COR-L47 (cell line): ENCODE data around the gene UFD1.

Experiments
- DNase-seq: peaks from one replicate; lab custom pipeline; 2025; lab: John Stamatoyannopoulos, UW

UFD1 gene

DNA sequence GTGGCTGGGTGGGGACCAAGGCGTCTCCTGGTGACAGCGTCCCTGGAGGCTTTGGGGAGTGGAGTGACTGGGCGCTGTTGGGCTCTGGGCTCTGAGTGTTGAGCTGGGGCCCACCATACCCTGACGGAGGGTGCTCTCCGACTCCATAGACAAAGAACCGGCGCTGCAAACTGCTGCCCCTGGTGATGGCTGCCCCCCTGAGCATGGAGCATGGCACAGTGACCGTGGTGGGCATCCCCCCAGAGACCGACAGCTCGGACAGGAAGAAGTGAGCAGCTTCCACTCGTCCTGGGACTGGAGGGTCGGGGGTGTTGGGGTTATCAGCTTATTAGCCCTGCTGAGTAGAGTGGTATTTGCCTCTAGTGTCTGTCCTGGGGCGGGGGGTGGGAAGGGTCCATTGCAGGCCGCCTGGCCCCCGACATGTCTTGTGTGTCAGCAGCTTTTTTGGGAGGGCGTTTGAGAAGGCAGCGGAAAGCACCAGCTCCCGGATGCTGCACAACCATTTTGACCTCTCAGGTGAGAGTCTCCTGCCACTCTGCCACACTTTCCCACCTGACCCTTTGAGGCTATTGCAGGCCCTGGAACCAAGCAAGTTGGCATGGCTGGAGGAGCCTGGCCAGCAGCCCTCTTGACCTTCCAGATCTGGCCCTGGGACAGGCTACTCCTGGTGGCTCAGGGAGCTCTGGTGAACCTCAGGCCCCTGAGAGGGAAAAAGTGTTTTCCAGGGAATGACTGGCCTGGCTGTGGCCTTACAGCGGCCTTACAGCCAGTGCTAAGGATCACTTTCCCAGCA, 37.6 kb upstream of the UFD1 start:
- DNase-seq, result no peak

DNA sequence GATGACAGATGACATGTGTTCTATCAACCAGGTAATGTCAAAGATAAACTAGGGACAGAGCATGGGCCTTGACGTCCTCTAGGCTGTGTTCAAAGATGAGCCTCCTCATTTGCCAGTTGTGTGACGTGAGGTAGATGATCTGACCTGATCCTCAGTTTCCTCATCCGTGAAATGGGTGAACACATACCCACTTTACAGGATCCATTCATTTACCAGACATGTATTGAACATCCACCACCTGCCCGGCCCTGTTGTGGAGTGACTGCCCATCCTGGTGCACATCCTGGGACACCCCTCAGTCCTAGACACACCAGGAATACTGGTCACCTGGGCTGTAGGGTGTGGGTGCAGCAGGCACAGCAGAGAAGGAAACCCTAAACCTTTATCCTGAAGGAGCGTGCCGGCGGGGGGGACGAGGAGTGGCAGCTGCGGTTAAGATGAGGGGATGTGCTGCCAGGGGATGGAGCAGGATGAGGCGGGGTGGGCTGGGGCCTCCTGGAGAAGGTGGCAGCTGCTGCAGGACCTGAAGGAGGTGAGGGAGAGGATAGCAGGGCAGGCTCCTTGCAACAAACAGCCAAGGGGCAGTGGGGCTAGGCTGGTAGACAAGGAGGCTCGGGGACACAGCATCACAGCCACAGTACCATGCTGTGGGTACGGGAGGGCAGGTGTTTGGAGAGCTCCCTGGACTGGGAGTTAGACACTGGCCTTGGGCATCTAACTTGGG, 36.8 kb upstream of the UFD1 start:
- no peak for DNase-seq

DNA sequence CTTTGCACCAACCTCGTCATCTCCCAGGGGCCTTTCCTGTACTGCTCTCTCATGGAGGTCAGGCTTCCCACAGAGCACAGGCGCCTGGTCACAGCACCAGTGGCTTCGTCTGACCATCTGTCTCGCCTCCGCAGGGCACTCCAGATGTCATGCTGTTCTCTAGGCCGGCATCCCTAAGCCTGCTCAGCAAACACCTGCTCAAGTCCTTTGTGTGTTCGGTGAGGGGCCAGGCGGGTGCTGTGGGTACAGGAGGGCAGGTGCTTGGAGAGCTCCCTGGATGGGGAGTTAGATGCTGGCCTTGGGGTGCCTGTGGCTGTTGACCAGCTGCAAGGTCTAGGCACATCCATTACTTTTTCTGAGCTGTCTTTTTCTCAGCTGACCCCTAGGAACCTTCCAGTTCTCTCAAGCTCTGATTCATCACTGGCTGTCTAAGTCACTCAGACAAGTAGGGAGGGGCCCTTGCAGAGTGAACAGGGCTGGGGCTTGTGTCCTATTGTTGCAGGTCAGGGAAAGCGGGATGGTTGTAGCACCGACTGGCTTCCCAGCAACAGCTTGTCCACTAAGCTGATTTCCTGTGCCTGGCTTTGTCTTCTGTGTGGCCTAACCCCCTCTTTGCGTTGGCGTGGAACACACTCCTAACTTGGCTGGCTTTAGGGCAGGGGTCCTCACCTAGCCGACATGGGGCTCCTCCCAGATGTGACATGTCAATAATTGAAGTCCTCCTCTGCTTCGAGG, 36.0 kb upstream of the UFD1 start:
- DNase-seq, result peak; percentile 88

DNA sequence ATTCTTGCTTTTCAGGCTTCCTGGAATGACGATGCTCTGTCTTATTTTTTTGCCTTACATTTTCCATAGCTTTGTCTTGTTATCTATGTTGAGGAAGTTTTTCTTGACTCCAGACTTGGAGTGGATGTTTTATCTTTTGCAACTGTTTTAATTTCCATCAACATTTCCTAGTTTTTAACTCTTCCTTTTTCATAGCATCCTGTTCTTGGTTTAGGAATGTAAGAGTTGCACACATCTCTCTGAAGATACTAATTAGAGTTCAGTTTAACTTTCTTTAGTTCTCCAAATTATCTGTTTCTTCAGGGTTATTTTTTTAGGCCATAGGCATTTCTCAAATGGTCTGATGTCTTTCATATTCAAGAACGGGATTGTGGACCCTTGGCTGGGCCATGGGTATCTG, 34.8 kb upstream of the UFD1 start:
- DNase-seq, result no peak

DNA sequence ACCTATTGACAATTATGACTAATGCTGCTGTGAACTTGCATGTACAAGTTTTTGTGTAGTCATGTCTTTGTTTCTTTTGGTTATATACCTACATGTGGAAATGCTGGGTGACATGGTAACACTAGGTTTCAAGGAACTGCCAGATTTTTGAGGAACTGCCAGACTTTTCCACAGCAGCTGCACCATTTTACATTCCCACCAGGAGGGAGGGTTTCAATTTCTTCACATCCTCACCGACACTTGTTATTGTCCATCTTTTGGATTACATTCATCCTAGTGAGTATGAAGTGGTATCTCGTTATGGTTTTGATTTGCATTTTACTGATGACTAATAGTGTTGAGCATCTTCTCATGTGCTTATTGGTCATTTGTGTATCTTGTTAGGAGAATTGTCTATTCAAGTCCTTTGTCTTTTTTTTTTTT, 31.9 kb upstream of the UFD1 start:
- DNase-seq, result no peak

- no peak for DNase-seq
Measured at GRCh38 chr22:19509923-19510322, 30.9 kb upstream of the UFD1 start.

GRCh38 chr22:19509191-19509590, 30.2 kb upstream of the UFD1 start:
- DNase-seq, result no peak

- DNase-seq, result no peak
Measured at GRCh38 chr22:19508024-19508776, 29.2 kb upstream of the UFD1 start.

DNA sequence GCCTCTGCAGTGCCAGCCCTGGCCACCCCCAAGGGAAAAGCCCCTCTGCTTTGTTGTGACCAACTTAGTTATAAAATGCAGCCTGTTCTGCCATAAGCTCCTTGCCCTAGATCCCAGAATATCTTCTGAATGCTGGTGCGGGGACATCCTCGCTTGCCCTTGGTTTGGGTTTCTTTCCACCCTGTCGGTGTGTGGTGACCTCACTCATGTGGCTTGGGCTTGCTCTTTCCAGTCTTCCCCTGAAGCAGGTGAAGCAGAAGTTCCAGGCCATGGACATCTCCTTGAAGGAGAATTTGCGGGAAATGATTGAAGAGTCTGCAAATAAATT, 28.5 kb upstream of the UFD1 start:
- no peak for DNase-seq

- DNase-seq, result no peak
Measured at GRCh38 chr22:19506212-19506611, 27.2 kb upstream of the UFD1 start.

DNA sequence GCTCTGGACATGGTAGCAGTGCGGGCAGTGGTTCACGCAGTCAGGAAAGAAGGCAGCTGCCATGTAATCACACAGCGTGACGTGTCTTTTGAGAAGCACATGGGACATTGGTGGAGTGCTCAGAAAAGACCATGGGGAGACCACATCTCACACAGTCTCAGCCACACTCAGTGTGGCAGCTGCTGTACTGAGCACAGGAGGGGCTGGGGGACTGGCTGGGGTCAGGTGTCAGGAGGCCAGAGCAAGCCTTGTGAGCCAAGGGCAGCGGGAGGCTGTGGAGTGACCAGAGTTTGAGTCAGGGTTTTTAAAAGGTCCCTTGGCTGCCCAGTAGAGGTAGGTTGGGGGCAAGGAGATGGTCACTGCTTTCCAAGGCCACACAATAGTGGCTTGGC, 26.7 kb upstream of the UFD1 start:
- DNase-seq, result no peak

GRCh38 chr22:19504900-19505734, 26.1 kb upstream of the UFD1 start:
- no peak for DNase-seq

DNA sequence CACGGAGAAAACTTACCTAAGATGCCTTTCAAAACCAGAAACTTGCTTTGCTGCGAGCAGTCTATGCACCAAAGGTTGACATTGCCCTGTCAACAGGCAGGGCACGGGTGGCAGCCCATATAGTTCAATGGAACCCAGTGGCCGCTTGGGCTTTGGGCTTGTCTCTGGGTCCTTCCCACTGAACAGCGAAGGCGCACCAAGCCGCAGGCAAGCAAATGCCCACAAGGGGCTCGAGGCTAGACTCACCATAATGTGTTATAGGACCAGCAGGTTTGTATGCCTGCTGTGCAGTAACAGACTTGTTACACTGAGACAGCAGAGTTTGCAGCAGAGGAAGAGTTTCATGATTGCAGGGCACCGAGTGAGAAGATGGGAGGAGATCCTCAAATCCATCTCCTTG, 24.9 kb upstream of the UFD1 start:
- no peak for DNase-seq

DNA sequence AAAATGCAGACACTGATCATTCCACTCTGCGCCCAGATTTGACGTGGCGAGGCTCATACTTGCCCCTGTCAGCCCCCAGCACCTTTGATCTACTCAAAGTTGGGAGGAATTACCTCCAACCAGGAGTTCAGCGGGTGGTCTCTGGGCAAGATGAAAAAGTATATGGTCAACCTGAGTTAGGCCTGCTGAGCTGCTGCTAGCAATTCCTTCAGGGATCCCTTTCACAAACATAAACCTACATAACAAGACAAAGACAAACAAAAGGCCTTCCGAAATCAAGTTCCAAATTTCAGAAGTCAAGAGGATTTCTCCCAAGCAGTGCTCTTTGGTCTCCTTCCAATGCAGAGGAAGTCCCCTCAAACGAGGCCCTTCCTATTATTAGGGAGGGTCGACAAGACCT, 24.4 kb upstream of the UFD1 start:
- no peak for DNase-seq

DNA sequence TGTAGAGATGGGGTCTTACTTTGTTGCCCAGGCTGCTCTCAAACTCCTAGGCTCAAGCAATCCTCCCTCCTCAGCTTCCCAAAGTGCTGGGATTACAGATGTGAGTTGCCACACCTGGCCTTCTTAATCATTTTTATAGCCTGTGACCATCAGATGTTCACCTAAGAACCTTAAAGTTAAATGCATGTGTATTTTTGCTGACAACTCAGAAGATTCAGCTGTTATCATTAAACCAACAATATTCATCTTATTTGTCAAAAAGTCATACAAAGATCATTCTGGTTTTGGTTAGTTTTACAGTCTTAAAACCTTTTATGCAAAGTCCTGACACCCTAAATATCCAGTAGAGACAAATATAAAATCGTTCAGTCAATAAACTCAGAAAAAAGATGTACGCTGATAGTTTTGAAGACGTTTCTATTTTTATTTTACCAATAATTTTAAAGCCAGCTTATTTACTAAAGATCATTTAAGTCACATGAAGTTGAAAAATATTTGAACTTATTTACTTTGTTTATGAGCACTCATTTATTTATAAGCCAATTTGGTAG, 23.0 kb upstream of the UFD1 start:
- no peak for DNase-seq

DNA sequence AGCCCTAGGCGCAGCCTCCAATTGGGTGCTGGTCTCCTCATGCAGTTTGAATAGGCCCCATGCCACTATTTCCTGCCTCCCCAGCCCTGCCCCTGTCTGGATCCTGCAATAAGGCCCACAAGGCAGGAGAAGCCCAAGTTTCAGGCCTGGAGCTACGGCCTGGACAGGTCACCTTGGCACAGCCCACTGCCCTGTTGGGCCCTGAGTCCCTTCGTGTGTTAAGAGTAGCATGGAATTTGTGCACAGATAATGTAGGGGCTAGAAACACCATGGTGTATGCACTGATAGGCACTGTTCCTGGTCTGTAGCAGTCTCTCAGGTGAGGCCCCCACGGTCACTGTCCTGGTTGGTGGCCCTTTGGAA, 20.9 kb upstream of the UFD1 start:
- DNase-seq, result no peak

DNA sequence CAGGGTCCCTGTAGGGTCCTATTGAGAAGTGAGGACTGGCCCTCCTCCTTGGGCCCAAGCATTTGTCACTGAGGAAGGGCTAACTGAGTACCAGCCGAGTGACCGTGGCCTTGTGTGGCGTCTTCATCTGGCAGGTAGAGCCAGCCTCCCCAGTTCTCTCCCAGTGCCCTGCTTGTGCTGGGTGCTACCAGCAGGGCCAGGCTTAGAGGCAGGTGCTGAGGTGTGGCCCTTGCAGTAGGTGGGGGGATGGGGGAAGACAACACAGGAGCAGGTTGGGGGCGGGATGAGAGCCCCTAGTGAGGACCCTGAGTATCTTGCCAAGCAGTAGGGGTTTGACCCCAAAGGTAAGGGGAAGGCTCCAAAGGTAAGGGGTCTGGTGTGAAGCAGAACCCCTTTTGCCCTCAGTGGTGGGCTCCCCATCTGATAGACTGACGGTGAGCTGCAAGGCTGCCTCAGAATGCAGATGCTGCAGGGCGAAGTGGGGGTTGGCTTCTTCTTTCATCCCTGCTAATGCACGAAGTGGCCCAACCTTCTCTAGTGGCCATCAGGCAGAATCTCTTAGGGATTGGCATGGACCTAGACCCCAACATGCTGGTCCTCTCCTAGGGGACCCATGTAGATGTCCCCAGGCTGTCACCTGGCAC, 20.4 kb upstream of the UFD1 start:
- DNase-seq, result no peak

- DNase-seq, result no peak
Measured at GRCh38 chr22:19498866-19499190, 19.8 kb upstream of the UFD1 start.

GRCh38 chr22:19498154-19498865, 19.3 kb upstream of the UFD1 start:
- DNase-seq, result no peak

DNA sequence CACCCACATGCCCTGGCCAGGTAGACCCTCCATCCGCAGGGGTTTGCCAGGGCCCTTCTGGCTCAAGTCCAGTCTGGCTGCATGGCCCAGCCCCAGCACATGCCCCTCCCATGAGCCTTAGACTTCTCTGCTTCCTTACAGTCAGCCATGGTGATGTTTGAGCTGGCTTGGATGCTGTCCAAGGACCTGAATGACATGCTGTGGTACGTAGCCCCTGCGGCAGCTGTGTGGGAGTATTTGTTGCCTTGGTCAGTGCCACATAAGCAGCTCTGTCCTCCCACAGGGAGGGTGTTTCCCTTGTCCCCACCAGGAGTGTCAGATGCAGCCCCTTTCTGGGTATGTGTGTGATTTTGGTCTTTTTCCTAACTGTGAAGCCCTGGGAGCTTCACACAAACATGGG, 18.3 kb upstream of the UFD1 start:
- DNase-seq, result peak; percentile 82
